ENCODE measurements around the gene FBXO38. TPM values are rescaled to one million over a fixed set of nuclear protein-coding genes. Genes with fewer than 3 reads are reported as not detected.

FBXO38 gene
- total and polyA plus RNA-seq, 2 of the 13 experiments (the other 11 are each of a cell fraction or from before 2014, with no cell fraction given), result 24.8 to 35.9 TPM

GRCh38 chr5:148427370-148428042 is 43.7 kb downstream of the FBXO38 start (continued):
- no peak for TF ChIP-seq DNMT1 (CRISPR knock-in tag; IDR thresholded peaks at IDR 0.05)
- no peak for TF ChIP-seq HNF1B (CRISPR knock-in tag; IDR thresholded peaks at IDR 0.05)
- no peak for TF ChIP-seq SOX6 (IDR thresholded peaks at IDR 0.05)
- TF ChIP-seq SOX6 (CRISPR knock-in tag; IDR thresholded peaks at IDR 0.05), result no peak
- no peak for TF ChIP-seq AKAP8 (CRISPR knock-in tag; IDR thresholded peaks at IDR 0.05)
- TF ChIP-seq, protein P1, sequence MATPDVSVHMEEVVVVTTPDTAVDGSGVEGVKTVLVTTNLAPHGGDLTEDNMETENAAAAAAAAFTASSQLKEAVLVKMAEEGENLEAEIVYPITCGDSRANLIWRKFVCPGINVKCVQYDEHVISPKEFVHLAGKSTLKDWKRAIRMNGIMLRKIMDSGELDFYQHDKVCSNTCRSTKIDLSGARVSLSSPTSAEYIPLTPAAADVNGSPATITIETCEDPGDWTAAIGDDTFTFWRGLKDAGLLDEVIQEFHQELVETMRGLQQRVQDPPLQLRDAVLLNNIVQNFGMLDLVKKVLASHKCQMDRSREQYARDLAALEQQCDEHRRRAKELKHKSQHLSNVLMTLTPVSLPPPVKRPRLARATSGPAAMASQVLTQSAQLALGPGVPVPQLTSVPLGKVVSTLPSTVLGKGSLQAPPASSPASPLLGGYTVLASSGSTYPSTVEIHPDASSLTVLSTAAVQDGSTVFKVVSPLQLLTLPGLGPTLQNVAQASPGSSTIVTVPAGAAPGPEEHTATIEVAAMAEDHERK (CRISPR knock-in tag; IDR thresholded peaks at IDR 0.05; ENCODE audit: low read depth), result no peak
- no peak for TF ChIP-seq PBX2 (CRISPR knock-in tag; IDR thresholded peaks at IDR 0.05)
- TF ChIP-seq ZNF614 (CRISPR knock-in tag; IDR thresholded peaks at IDR 0.05; ENCODE audit: borderline replicate concordance), result no peak
- TF ChIP-seq ZNF382 (CRISPR knock-in tag; IDR thresholded peaks at IDR 0.05; ENCODE audit: borderline replicate concordance), result no peak

Data from HepG2 (cell line).